GM10266 (cell line): Measurements from ENCODE around the gene PABPN1.

Experiments used
- DNase-seq: peaks from one replicate; pipeline ENCODE4 v3.0.0; 2012; ENCODE audit errors: extremely low spot score
- CTCF ChIP-seq: IDR thresholded peaks from 2 replicates; pipeline ENCODE4 v1.5.1; 2012; ENCODE audit warnings: mild to moderate bottlenecking, low read depth; ENCODE audit not compliant: control insufficient read depth, insufficient read depth; ENCODE audit errors: missing control alignments

The PABPN1 gene

GRCh38 chr14:23286020-23286901, 35.0 kb upstream of the PABPN1 start, which contains the start of gene HOMEZ:
Gene HOMEZ (minus strand): TSS chr14:23286132. CDS start chr14:23285952, 180 bp downstream.
- TF ChIP-seq CTCF, result no peak
- peak; percentile 96 for DNase-seq

DNA sequence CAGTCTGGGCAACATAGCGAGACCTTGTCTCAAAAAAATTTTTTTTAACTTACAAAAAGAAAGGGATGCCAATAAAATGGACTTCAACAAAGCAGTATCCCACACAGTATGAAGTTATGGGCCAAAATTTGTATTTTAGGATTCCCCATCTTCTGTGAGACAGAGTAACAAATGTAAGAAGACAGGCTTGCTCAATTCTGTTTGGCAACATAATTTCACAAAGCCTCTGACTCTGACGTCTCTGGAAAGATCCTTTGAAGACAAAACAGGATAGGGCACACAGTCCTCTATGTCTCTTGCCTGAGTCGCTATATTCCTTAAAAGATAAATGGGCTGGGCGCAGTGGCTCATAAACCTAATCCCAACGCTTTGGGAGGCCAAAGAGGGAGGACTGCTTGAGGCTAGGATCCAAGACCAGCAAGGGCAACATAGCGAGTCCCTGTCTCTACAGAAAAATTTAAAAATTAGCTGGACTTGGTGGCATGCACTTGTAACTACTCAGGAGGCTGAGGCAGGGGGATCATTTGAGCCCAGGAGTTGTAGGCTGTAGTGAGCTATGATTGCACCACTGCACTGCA, 34.3 kb upstream of the PABPN1 start:
- DNase-seq, result no peak
- no peak for TF ChIP-seq CTCF

DNA sequence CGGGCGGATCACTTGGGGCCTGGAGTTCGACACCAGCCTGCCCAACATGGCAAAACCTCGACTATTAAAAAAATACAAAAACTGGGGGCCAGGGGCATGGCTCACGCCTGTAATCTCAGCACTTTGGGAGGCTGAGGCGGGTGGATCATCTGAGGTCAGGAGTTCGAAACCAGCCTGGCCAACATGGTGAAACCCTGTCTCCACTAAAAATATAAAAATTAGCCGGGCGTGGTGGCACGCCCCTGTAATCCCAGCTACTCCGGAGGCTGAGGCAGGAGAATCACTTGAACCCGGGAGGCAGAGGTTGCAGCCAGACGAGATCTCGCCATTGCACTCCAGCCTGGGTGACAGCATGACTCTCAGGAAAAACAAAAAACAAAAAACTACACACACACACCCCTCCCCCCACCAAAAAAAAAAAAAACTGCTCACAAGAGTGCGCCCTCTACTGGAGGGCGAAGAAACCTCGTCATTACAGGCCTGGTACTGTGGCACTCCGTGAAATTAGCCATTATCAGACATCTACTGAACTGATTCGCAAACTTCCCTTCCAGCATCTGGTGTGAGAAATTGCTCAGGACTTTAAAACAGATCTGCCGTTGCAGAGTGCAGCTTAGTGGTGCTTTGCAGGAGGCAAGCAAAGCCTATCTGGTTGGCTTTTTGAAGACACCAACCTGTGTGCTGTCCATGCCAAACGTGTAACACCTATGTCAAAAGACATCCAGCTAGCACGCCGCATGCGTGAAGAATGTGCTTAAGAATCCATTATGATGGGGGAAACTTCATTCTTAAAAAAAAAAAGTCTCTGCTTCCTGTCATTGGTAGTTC, 26.3 kb upstream of the PABPN1 start:
- peak; percentile 26 for DNase-seq
- peak; percentile 78 for TF ChIP-seq CTCF

- no peak for TF ChIP-seq CTCF
Observed at GRCh38 chr14:23296012-23296777, 25.1 kb upstream of the PABPN1 start.

DNA sequence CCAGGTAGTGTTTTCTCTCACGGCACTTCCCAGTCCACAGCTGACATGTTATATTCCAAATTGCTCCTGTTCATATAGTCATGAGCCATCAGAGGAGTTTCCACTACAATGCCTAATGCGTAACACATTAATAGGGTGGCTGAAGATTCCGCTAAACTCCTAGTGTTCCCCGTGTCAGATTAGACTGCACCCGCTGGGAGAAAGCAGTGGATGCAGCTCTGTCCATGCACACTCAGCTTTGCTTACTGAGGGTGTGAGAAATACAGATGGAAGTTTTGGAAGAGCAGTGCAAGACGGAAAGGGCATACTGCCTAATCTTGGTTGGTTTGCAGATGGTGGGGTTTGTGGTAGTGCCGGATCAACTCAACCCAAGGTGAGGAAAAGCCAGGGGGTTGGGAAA, 24.2 kb upstream of the PABPN1 start:
- DNase-seq, result no peak
- TF ChIP-seq CTCF, result no peak

More at GRCh38 chr14:23296012-23296777, 25.1 kb upstream of the PABPN1 start:
- no peak for DNase-seq

DNA sequence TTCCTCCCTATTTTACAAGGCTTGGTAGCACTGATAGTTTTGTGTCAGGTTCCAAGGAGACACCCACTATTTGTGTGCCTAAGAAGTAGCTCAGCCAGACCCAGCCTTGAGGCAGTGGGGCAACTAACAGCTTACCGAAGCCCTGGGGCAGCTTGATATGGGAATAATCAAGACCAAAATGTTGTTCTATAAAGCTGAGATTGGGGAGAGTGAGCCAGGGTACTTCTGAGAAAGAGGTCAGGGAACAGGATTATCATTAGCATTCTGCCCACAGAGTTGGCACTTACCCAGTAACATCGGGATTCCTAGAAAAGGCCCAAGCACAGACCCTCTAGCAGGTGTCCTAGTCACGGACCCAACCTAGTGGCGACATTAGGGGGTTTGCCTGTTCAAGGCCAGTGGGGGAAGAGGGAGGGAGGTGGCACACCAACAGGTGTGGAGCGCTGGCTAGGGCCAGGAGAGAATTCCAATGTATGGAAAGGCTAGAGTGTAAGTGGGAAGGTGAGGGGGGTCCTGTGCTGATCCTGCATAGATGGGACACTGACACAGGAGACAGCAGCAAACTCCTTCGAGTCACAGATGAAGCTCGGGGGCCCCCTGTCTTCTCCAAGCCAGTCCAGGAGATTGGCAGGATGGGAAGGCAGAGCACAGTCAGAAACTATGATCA, 23.5 kb upstream of the PABPN1 start:
- no peak for TF ChIP-seq CTCF

More for the DNA sequence above, 23.5 kb upstream of the PABPN1 start:
- DNase-seq, result no peak
